ENCODE measurements around the gene OR2D2.

- TF ChIP-seq POLR2A (IDR thresholded peaks at IDR 0.05) (no peak), CTCF (IDR thresholded peaks at IDR 0.05) (no peak)
Measured at GRCh38 chr11:6855971-6856541, 36.2 kb downstream of the OR2D2 start.

Measured in esophagus squamous epithelium (tissue), 4 donors.